Neural cell (in vitro differentiated cells): ENCODE data around the gene MTX1. TPM values are rescaled to one million over a fixed set of nuclear protein-coding genes. Genes with fewer than 3 reads are reported as not detected.
A peak's percentile ranks its signal among the peaks of the same experiment; 100 is the strongest.
"Not testable (repeated sequence)": the region's sequence is repeated elsewhere in the genome, so short reads cannot be mapped to it uniquely, and the experiment has no call there.

Source experiments
- H2AFZ ChIP-seq: fragments of 200-600, 300-800 bp; sonication (generic), shearing (Covaris generic); 2 replicates; pipeline ENCODE4 v1.6.0; 2014; ENCODE audit warnings: low read depth, mild to moderate bottlenecking, antibody characterized with exemption, low read length, moderate library complexity
- H3F3A ChIP-seq: fragments of 200-600 bp; shearing (Covaris generic); 2 replicates; pipeline ENCODE4 v1.6.1; 2016; ENCODE audit warnings: mild to moderate bottlenecking, moderate library complexity, mixed read lengths, antibody characterized with exemption, low read length; ENCODE audit not compliant: insufficient read depth, poor library complexity, severe bottlenecking
- H3K27ac ChIP-seq: fragments of 200-600, 300-800 bp; sonication (generic), shearing (Covaris generic); 2 replicates; pipeline ENCODE4 v1.5.1; 2014; ENCODE audit warnings: mild to moderate bottlenecking, low read length, moderate library complexity
- H3K27me3 ChIP-seq: fragments of 300-800, 200-600 bp; sonication (generic), shearing (Covaris generic); 2 replicates; pipeline ENCODE4 v1.6.0; 2014; ENCODE audit warnings: mild to moderate bottlenecking, low read depth, low read length, moderate library complexity; ENCODE audit not compliant: insufficient read depth
- H3K36me3 ChIP-seq: fragments of 300-800, 200-600 bp; sonication (generic), shearing (Covaris generic); 2 replicates; pipeline ENCODE4 v1.5.1; 2014; ENCODE audit warnings: mild to moderate bottlenecking, antibody characterized with exemption, low read length, moderate library complexity; ENCODE audit not compliant: insufficient read depth
- H3K4me2 ChIP-seq: fragments of 300-800, 200-600 bp; sonication (generic), shearing (Covaris generic); 2 replicates; pipeline ENCODE4 v1.6.0; 2014; ENCODE audit warnings: mild to moderate bottlenecking, low read length
- H3K4me3 ChIP-seq: fragments of 300-800, 200-600 bp; sonication (generic), shearing (Covaris generic); 2 replicates; pipeline ENCODE4 v1.5.1; 2014; ENCODE audit warnings: mild to moderate bottlenecking, low read length, moderate library complexity
- H3K79me2 ChIP-seq: fragments of 200-600 bp; shearing (Covaris generic); replicated peaks from 2 replicates; pipeline ENCODE4 v1.6.0; 2014; ENCODE audit warnings: mild to moderate bottlenecking, low read length, moderate library complexity; ENCODE audit not compliant: insufficient read depth
- H3K9ac ChIP-seq: fragments of 300-800, 200-600 bp; sonication (generic), shearing (Covaris generic); 2 replicates; pipeline ENCODE4 v1.6.1; 2016; ENCODE audit warnings: mild to moderate bottlenecking, low read length, mixed read lengths
- H3K9me2 ChIP-seq: fragments of 200-600 bp; shearing (Covaris generic); 2 replicates; pipeline ENCODE4 v1.6.1; 2016; ENCODE audit warnings: mild to moderate bottlenecking, low read length, mixed read lengths; ENCODE audit not compliant: insufficient read depth
- H3K9me3 ChIP-seq: fragments of 200-600, 300-800 bp; sonication (generic), shearing (Covaris generic); 2 replicates; pipeline ENCODE4 v1.6.1; 2016; ENCODE audit warnings: mild to moderate bottlenecking, mixed run types, low read length, moderate library complexity, mixed read lengths
- H4K20me1 ChIP-seq: fragments of 200-600 bp; shearing (Covaris generic); 2 replicates; pipeline ENCODE4 v1.6.1; 2016; ENCODE audit warnings: mild to moderate bottlenecking, mixed run types; ENCODE audit not compliant: insufficient read depth
- EP300 ChIP-seq: fragments of 450-650 bp; conservative IDR thresholded peaks from 2 replicates; pipeline ENCODE4 v1.6.1; 2014; ENCODE audit warnings: antibody characterized with exemption, mild to moderate bottlenecking, moderate library complexity; ENCODE audit not compliant: poor library complexity, severe bottlenecking
- EZH2 ChIP-seq: fragments of 200-600, 300-800 bp; shearing (Covaris generic), sonication (generic); IDR thresholded peaks from 2 replicates; pipeline ENCODE4 v1.6.1; 2014; ENCODE audit warnings: antibody characterized with exemption, low read length, borderline replicate concordance, mild to moderate bottlenecking; ENCODE audit not compliant: insufficient read depth, poor library complexity, severe bottlenecking
- MXI1 ChIP-seq: fragments of 450-650 bp; conservative IDR thresholded peaks from 2 replicates; pipeline ENCODE4 v1.6.1; 2014; ENCODE audit warnings: antibody characterized with exemption, mild to moderate bottlenecking; ENCODE audit not compliant: poor library complexity, severe bottlenecking
- POLR2AphosphoS5 ChIP-seq: IDR thresholded peaks from 2 replicates; pipeline ENCODE4 v1.6.1; 2012
- RAD21 ChIP-seq: fragments of 450-650 bp; conservative IDR thresholded peaks from 2 replicates; pipeline ENCODE4 v1.6.1; 2014; ENCODE audit warnings: antibody characterized with exemption, mild to moderate bottlenecking, moderate library complexity
- SMC3 ChIP-seq: fragments of 450-650 bp; conservative IDR thresholded peaks from 2 replicates; pipeline ENCODE4 v1.6.1; 2014; ENCODE audit warnings: antibody characterized with exemption, mild to moderate bottlenecking, moderate library complexity; ENCODE audit not compliant: poor library complexity
- TAF1 ChIP-seq: IDR thresholded peaks from 2 replicates; pipeline ENCODE4 v1.6.1; 2012; ENCODE audit warnings: low read depth
- polyA plus RNA-seq: library from polyadenylated mRNA; depleted of rRNA; stranded (reverse); fragments of >200 nt; gene quantifications from 2 replicates; pipeline ENCODE4 v1.2.3, GENCODE V29; 2014
- TF ChIP-seq, protein P1 (sequence below): fragments of 450-650 bp; IDR thresholded peaks from 2 replicates; pipeline ENCODE4 v1.5.1; 2014; ENCODE audit warnings: antibody characterized with exemption, mild to moderate bottlenecking, moderate library complexity; ENCODE audit not compliant: poor library complexity, severe bottlenecking
- TF ChIP-seq, protein P2 (sequence below): IDR thresholded peaks from 2 replicates; pipeline ENCODE4 v1.6.1; 2012; ENCODE audit warnings: borderline replicate concordance

The MTX1 gene
- polyA plus RNA-seq, 1 donor from 2014 or later, result 55.0 TPM

DNA sequence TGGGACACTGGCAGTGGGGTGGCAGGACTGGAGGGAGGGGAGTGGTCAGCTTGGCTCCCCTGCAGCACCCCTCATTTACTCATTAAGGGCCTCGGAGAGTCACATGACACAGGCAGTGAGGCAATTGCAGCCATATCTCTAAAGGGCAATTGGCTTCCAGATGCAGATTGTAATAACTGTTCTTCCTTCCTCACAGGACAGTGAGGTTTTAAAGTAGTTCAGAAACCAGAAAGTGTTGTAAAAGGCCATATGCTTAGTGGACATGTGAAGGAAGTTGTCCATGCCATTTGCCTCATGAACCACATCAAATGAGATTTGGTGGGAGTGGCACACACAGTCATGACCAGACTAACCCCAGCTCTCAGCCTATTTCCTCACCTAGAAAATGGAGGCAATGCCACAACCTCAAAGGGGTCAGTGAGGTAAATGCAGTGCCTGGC is 11.1 kb downstream of the MTX1 start:
- no peaks in the 10 kb centered on the region for H3F3A ChIP-seq
- peak overlapping the region; percentile 0 for H3K9ac ChIP-seq
- H4K20me1 ChIP-seq, result no peaks in the 10 kb centered on the region
- TF ChIP-seq MXI1, result no peak
- TF ChIP-seq, protein P1, sequence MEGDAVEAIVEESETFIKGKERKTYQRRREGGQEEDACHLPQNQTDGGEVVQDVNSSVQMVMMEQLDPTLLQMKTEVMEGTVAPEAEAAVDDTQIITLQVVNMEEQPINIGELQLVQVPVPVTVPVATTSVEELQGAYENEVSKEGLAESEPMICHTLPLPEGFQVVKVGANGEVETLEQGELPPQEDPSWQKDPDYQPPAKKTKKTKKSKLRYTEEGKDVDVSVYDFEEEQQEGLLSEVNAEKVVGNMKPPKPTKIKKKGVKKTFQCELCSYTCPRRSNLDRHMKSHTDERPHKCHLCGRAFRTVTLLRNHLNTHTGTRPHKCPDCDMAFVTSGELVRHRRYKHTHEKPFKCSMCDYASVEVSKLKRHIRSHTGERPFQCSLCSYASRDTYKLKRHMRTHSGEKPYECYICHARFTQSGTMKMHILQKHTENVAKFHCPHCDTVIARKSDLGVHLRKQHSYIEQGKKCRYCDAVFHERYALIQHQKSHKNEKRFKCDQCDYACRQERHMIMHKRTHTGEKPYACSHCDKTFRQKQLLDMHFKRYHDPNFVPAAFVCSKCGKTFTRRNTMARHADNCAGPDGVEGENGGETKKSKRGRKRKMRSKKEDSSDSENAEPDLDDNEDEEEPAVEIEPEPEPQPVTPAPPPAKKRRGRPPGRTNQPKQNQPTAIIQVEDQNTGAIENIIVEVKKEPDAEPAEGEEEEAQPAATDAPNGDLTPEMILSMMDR, result no peak
- no peak for TF ChIP-seq POLR2AphosphoS5
- TF ChIP-seq, protein P2, sequence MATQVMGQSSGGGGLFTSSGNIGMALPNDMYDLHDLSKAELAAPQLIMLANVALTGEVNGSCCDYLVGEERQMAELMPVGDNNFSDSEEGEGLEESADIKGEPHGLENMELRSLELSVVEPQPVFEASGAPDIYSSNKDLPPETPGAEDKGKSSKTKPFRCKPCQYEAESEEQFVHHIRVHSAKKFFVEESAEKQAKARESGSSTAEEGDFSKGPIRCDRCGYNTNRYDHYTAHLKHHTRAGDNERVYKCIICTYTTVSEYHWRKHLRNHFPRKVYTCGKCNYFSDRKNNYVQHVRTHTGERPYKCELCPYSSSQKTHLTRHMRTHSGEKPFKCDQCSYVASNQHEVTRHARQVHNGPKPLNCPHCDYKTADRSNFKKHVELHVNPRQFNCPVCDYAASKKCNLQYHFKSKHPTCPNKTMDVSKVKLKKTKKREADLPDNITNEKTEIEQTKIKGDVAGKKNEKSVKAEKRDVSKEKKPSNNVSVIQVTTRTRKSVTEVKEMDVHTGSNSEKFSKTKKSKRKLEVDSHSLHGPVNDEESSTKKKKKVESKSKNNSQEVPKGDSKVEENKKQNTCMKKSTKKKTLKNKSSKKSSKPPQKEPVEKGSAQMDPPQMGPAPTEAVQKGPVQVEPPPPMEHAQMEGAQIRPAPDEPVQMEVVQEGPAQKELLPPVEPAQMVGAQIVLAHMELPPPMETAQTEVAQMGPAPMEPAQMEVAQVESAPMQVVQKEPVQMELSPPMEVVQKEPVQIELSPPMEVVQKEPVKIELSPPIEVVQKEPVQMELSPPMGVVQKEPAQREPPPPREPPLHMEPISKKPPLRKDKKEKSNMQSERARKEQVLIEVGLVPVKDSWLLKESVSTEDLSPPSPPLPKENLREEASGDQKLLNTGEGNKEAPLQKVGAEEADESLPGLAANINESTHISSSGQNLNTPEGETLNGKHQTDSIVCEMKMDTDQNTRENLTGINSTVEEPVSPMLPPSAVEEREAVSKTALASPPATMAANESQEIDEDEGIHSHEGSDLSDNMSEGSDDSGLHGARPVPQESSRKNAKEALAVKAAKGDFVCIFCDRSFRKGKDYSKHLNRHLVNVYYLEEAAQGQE, result no peak
- no peak for TF ChIP-seq EZH2
- no peak for TF ChIP-seq EP300
- no peak for TF ChIP-seq RAD21
- no peak for TF ChIP-seq TAF1
- TF ChIP-seq SMC3, result no peak
- H3K27ac ChIP-seq, result no peak overlapping the region
- H3K4me3 ChIP-seq, result peak overlapping the region; percentile 39
- no peak overlapping the region for H3K4me2 ChIP-seq
- no peaks in the 10 kb centered on the region for H3K9me2 ChIP-seq
- H3K36me3 ChIP-seq, result no peaks in the 10 kb centered on the region
- H3K9me3 ChIP-seq, result no peaks in the 10 kb centered on the region
- peak overlapping the region; percentile 11 for H2AFZ ChIP-seq
- no peaks in the 10 kb centered on the region for H3K79me2 ChIP-seq
- H3K27me3 ChIP-seq, result no peaks in the 10 kb centered on the region

DNA sequence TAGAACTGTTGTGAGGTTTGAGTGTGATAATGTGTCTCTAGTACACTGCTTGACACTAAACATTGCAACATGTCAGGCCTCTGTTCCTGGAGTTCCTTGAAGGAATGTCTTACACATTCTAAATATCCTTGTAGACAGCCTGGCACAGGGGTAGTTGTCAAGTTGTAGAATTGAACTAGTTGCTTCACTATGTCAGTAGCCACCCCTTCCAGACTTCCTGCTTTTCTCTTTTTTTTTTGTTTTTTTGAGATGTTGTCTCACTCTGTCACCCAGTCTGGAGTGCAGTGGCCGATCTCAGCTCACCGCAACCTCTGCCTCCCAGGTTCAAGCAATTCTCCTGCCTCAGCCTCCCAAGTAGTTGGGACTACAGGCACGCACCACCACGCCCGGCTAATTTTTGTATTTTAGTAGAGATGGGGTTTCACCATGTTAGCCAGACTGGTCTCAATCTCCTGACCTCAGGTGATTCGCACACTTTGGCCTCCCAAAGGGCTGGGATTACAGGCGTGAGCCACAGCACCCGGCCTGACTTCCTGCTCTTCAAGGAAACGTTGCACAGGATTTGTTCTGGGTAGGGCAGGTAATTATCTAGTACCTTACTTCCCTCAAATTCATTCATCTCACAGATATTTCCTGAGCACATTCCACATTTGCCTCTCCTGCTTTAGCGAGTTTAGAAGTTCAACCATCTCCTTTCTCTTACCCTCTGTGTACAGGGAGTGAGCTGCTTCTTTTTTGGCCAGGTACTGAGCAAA is 11.9 kb downstream of the MTX1 start:
- H3K27me3 ChIP-seq, H3K4me3 ChIP-seq, H3K79me2 ChIP-seq, H3F3A ChIP-seq, H3K9ac ChIP-seq, H3K27ac ChIP-seq, H3K4me2 ChIP-seq, H4K20me1 ChIP-seq, H3K9me3 ChIP-seq, H2AFZ ChIP-seq, H3K36me3 ChIP-seq, H3K9me2 ChIP-seq: not testable (repeated sequence)
